Measurements from ENCODE around the gene PRR23A.

PRR23A gene

GRCh38 chr3:139005356-139005993 is 593 bp downstream of the PRR23A start:
- H3K4me3 ChIP-seq (ENCODE audit: low read length) = no peak overlapping the region
- TF ChIP-seq ZNF274 (IDR thresholded peaks at IDR 0.05; ENCODE audit: low read depth, low read length) = no peak

- TF ChIP-seq ZNF274 (IDR thresholded peaks at IDR 0.05; ENCODE audit: low read depth, low read length) = no peak
- no peak overlapping the region for H3K4me3 ChIP-seq (ENCODE audit: low read length)
These were observed 10.4 kb downstream of the PRR23A start for GRCh38 chr3:138995706-138996105.

GRCh38 chr3:138987181-138987580 is 18.9 kb downstream of the PRR23A start:
- H3K4me3 ChIP-seq (ENCODE audit: low read length) = no peak overlapping the region
- TF ChIP-seq ZNF274 (IDR thresholded peaks at IDR 0.05; ENCODE audit: low read depth, low read length) = no peak

DNA sequence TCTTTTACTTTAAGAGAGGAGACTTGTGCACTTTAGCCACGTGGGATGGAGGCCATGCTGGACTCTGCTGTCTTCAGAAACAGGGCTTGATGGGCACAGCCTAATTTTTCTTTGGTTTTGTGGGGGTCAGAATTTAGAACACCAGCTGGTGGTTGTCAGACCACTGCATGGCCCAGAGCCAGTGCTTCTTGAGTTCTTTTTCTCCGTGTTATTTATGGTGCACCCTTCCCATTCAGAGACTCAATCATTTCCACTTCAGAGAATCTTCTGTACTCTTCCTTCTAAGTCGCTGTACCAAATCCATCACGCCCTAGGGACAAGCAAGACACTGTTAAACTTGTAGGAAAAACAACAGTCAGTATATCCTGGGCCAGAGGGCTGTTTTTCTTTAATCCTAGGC is 20.1 kb downstream of the PRR23A start:
- TF ChIP-seq ZNF274 (IDR thresholded peaks at IDR 0.05; ENCODE audit: low read depth, low read length) = no peak
- H3K4me3 ChIP-seq (ENCODE audit: low read length) = no peak overlapping the region

- no peak for TF ChIP-seq ZNF274 (IDR thresholded peaks at IDR 0.05; ENCODE audit: low read depth, low read length)
- no peak overlapping the region for H3K4me3 ChIP-seq (ENCODE audit: low read length)
These were observed 21.3 kb downstream of the PRR23A start for GRCh38 chr3:138984816-138985215.

- H3K4me3 ChIP-seq (ENCODE audit: low read length) = no peak overlapping the region
- no peak for TF ChIP-seq ZNF274 (IDR thresholded peaks at IDR 0.05; ENCODE audit: low read depth, low read length)
These were observed 30.0 kb downstream of the PRR23A start for GRCh38 chr3:138976047-138976446.

GRCh38 chr3:138975351-138975750 is 30.7 kb downstream of the PRR23A start:
- H3K4me3 ChIP-seq (ENCODE audit: low read length) = no peak overlapping the region
- TF ChIP-seq ZNF274 (IDR thresholded peaks at IDR 0.05; ENCODE audit: low read depth, low read length) = no peak

GRCh38 chr3:138974462-138974861 is 31.6 kb downstream of the PRR23A start:
- no peak for TF ChIP-seq ZNF274 (IDR thresholded peaks at IDR 0.05; ENCODE audit: low read depth, low read length)
- H3K4me3 ChIP-seq (ENCODE audit: low read length) = no peak overlapping the region

GRCh38 chr3:138972941-138973340 is 33.1 kb downstream of the PRR23A start:
- no peak overlapping the region for H3K4me3 ChIP-seq (ENCODE audit: low read length)
- TF ChIP-seq ZNF274 (IDR thresholded peaks at IDR 0.05; ENCODE audit: low read depth, low read length) = no peak

DNA sequence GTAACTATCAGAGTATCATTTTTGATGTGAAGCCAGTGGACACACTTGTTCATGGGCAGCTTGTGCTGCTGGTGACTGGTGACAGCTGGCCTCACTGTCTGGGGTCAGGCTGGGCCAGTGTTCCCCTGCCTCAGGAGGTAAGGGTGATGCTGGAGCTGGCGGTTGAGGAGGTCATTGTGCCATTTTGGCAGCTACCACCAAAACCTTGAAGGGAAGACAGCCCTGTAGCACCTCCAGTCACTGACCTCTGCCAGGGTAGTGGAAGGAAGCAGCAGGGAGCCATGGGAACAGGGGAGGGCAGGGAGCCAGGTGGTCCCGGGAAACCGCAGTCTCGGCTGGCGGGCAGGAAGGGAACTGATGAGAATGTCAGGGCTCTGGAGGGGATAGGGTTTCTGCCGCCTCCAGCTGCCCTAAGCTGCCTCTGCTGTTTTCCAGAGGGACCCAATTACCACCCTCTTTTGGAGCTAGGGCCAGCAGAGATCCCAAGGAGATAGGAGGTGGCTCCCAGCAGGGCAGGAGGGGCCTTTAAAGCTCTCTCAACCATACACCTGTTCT is 34.2 kb downstream of the PRR23A start:
- no peak overlapping the region for H3K4me3 ChIP-seq (ENCODE audit: low read length)
- TF ChIP-seq ZNF274 (IDR thresholded peaks at IDR 0.05; ENCODE audit: low read depth, low read length) = no peak

GRCh38 chr3:138964923-138965322 is 41.1 kb downstream of the PRR23A start:
- TF ChIP-seq ZNF274 (IDR thresholded peaks at IDR 0.05; ENCODE audit: low read depth, low read length) = no peak
- no peak overlapping the region for H3K4me3 ChIP-seq (ENCODE audit: low read length)

DNA sequence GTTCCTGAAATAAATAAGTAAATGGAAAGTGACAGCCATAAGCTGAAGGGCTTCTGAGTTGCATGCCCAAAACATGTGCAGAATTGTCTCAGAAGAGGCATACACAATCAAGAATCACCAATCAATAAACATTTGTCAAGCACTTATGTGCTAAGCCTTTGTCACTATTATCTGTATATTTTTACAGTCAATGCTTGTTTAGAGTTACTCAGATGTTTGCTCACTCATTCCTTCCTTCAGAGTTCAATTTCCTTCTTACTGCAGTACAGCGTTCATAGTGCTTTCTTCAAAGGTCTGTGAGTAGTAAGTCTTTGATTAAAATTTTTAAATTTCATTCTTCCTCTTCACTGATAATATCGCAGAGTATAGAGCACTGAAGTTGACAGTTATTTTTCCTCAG is 41.8 kb downstream of the PRR23A start:
- no peak for TF ChIP-seq ZNF274 (IDR thresholded peaks at IDR 0.05; ENCODE audit: low read depth, low read length)
- no peak overlapping the region for H3K4me3 ChIP-seq (ENCODE audit: low read length)

GRCh38 chr3:138962854-138963560 is 43.1 kb downstream of the PRR23A start:
- H3K4me3 ChIP-seq (ENCODE audit: low read length) = no peak overlapping the region
- TF ChIP-seq ZNF274 (IDR thresholded peaks at IDR 0.05; ENCODE audit: low read depth, low read length) = no peak

GRCh38 chr3:138960417-138960852 is 45.6 kb downstream of the PRR23A start:
- no peak overlapping the region for H3K4me3 ChIP-seq (ENCODE audit: low read length)
- TF ChIP-seq ZNF274 (IDR thresholded peaks at IDR 0.05; ENCODE audit: low read depth, low read length) = no peak

All from GM08714 (cell line).